ENCODE results near the gene PDZRN3. TPM values are rescaled to one million over a fixed set of nuclear protein-coding genes. Genes with fewer than 3 reads are reported as not detected.

The PDZRN3 gene
- total and polyA plus RNA-seq, 3 experiments from 2014 or later: not detected

DNA sequence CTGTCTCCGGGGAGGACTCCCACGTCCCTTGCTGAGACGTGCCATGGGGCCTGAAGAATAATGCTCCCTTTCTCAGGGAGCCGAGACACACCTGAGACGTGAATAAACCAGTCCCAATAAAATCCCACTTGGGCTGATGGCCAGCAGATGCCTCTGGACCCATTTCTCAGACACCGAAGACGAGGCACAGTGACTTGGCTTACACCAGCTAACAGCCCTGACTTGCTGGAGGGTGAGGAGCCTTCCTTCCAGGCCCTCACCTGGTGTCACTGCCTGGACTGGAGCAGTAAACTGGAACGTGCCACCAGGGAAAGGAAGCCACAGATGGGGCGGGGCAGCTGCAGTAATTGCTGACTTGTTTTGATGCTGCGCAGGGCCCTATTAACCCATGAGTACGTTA, 189.7 kb downstream of the PDZRN3 start:
- H3K4me1 Mint-ChIP-seq: no peaks in the 10 kb centered on the region
- no peak for DNase-seq
- H3K27me3 Mint-ChIP-seq: peaks cover 0 to 1% of the 10 kb centered on the region in 2 donors
- Histone ChIP-seq H3K9me3 (ENCODE audit: low read length) (no peaks in the 10 kb centered on the region), H3K4me1 (ENCODE audit: insufficient read depth, low read length) (no peaks in the 10 kb centered on the region), H3K27me3 (ENCODE audit: insufficient read depth, low read length, poor library complexity, severe bottlenecking) (no peaks in the 10 kb centered on the region), H3K4me3 (ENCODE audit: low read length) (no peak overlapping the region), H3K36me3 (ENCODE audit: insufficient read depth, low read length) (no peaks in the 10 kb centered on the region), H3K27ac (ENCODE audit: low read depth, low read length) (no peak overlapping the region)
- POLR2A ChIA-PET: no interaction called here
- no peaks in the 10 kb centered on the region for H3K36me3 Mint-ChIP-seq
- peaks cover 0 to 5% (median 0%) of the 10 kb centered on the region in 5 donors for H3K9me3 Mint-ChIP-seq
- H3K4me3 Mint-ChIP-seq: no peak overlapping the region
- H3K27ac Mint-ChIP-seq: no peak overlapping the region
- CTCF ChIA-PET: no interaction called here

GRCh38 chr3:73433687-73434086, 191.1 kb downstream of the PDZRN3 start:
- H3K27me3 ChIP-seq (ENCODE audit: insufficient read depth, low read length, poor library complexity, severe bottlenecking): no peaks in the 10 kb centered on the region
- DNase-seq: no peak
- Mint-ChIP-seq H3K4me3 (no peak overlapping the region), H3K27me3 (peaks cover 0 to 1% of the 10 kb centered on the region in 2 donors), H3K4me1 (no peaks in the 10 kb centered on the region), H3K9me3 (peaks cover 0 to 5% (median 0%) of the 10 kb centered on the region in 5 donors), H3K27ac (no peak overlapping the region), H3K36me3 (no peaks in the 10 kb centered on the region)
- POLR2A ChIA-PET: no interaction called here
- CTCF ChIA-PET: no interaction called here
- no peaks in the 10 kb centered on the region for H3K36me3 ChIP-seq (ENCODE audit: insufficient read depth, low read length)
- no peaks in the 10 kb centered on the region for H3K4me1 ChIP-seq (ENCODE audit: insufficient read depth, low read length)
- no peak overlapping the region for H3K27ac ChIP-seq (ENCODE audit: low read depth, low read length)
- H3K4me3 ChIP-seq (ENCODE audit: low read length): no peak overlapping the region
- H3K9me3 ChIP-seq (ENCODE audit: low read length): no peaks in the 10 kb centered on the region

DNA sequence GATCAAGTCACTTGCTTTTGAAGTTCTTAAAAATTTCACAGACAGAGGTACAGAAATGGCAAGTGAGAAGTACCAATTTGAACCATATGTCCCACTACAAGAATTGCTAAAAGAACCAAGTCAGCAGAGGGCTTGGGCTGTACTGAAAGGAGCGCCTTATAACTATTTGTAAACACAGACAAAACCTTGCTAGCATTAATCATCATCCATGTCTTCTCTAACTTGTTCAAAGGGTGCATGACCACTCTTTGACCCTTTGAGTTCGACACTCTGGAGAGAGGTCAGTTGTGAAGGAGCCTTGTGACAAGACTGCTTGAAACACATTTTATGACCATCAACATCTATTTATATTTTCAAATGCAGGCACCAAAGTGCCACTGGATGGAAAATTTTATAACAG, 191.7 kb downstream of the PDZRN3 start:
- Histone ChIP-seq H3K9me3 (ENCODE audit: low read length) (no peaks in the 10 kb centered on the region), H3K4me1 (ENCODE audit: insufficient read depth, low read length) (no peaks in the 10 kb centered on the region), H3K27ac (ENCODE audit: low read depth, low read length) (no peak overlapping the region), H3K36me3 (ENCODE audit: insufficient read depth, low read length) (no peaks in the 10 kb centered on the region), H3K4me3 (ENCODE audit: low read length) (no peak overlapping the region), H3K27me3 (ENCODE audit: insufficient read depth, low read length, poor library complexity, severe bottlenecking) (no peaks in the 10 kb centered on the region)
- Mint-ChIP-seq H3K36me3 (no peaks in the 10 kb centered on the region), H3K4me3 (no peak overlapping the region), H3K4me1 (no peaks in the 10 kb centered on the region), H3K27ac (no peak overlapping the region), H3K27me3 (peaks cover 0 to 1% of the 10 kb centered on the region in 2 donors), H3K9me3 (peaks cover 0 to 4% (median 0%) of the 10 kb centered on the region in 5 donors)
- ChIA-PET CTCF (no interaction called here), POLR2A (no interaction called here)
- DNase-seq: no peak

GRCh38 chr3:73432706-73433032, 192.1 kb downstream of the PDZRN3 start:
- peaks cover 0 to 4% (median 0%) of the 10 kb centered on the region in 5 donors for H3K9me3 Mint-ChIP-seq
- peaks cover 0 to 1% of the 10 kb centered on the region in 2 donors for H3K27me3 Mint-ChIP-seq
- CTCF ChIA-PET: no interaction called here
- no peaks in the 10 kb centered on the region for H3K9me3 ChIP-seq (ENCODE audit: low read length)
- no peak for DNase-seq
- H3K27ac Mint-ChIP-seq: no peak overlapping the region
- no peaks in the 10 kb centered on the region for H3K27me3 ChIP-seq (ENCODE audit: insufficient read depth, low read length, poor library complexity, severe bottlenecking)
- H3K4me3 Mint-ChIP-seq: no peak overlapping the region
- POLR2A ChIA-PET: no interaction called here
- H3K27ac ChIP-seq (ENCODE audit: low read depth, low read length): no peak overlapping the region
- H3K36me3 ChIP-seq (ENCODE audit: insufficient read depth, low read length): no peaks in the 10 kb centered on the region
- no peaks in the 10 kb centered on the region for H3K36me3 Mint-ChIP-seq
- no peak overlapping the region for H3K4me3 ChIP-seq (ENCODE audit: low read length)
- no peaks in the 10 kb centered on the region for H3K4me1 Mint-ChIP-seq
- H3K4me1 ChIP-seq (ENCODE audit: insufficient read depth, low read length): no peaks in the 10 kb centered on the region

GRCh38 chr3:73432023-73432705, 192.6 kb downstream of the PDZRN3 start:
- Mint-ChIP-seq H3K27ac (no peak overlapping the region), H3K27me3 (peaks cover 0 to 1% of the 10 kb centered on the region in 2 donors), H3K4me1 (no peaks in the 10 kb centered on the region), H3K9me3 (peaks cover 0 to 2% (median 0%) of the 10 kb centered on the region in 5 donors), H3K4me3 (no peak overlapping the region), H3K36me3 (no peaks in the 10 kb centered on the region)
- Histone ChIP-seq H3K36me3 (ENCODE audit: insufficient read depth, low read length) (no peaks in the 10 kb centered on the region), H3K27ac (ENCODE audit: low read depth, low read length) (no peak overlapping the region), H3K27me3 (ENCODE audit: insufficient read depth, low read length, poor library complexity, severe bottlenecking) (no peaks in the 10 kb centered on the region), H3K4me1 (ENCODE audit: insufficient read depth, low read length) (no peaks in the 10 kb centered on the region), H3K9me3 (ENCODE audit: low read length) (no peaks in the 10 kb centered on the region), H3K4me3 (ENCODE audit: low read length) (no peak overlapping the region)
- peak in 1 of 5 donors; percentile 2 for DNase-seq
- CTCF ChIA-PET: no interaction called here
- POLR2A ChIA-PET: no interaction called here

DNA sequence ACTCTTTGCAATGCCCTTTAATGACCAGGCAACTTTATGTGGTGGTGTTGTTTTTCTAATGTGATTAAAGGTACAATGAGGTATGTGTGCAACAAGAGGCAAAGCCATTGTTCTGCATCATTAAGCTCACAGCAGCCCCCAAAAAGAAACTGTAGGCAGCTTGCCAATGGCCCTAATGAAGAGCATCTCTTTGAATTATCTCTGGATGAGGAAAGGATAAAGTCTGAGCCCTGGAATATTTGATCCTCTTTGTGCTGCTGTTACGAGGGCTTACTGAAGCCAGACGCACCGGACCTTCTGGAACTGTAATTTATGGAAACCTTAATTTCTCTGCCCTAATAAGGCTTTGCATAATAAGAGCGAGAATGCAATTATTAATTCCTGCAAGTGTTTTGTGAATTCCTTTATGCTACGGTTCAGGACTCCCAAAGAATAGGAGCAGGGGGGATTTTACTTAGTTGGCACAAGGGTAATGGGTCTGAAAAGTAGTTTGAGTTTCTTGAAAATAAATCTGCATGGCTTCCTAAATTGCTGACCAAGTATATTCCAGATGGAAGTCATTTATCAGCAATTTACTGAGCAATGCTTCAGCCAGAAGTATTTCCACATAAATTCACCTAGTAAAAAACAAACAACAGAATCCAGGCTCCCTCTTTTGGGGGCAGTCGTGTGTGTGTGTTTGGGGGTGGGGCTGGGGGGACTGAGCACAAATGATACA, 193.4 kb downstream of the PDZRN3 start:
- Histone ChIP-seq H3K36me3 (ENCODE audit: insufficient read depth, low read length) (no peaks in the 10 kb centered on the region), H3K4me1 (ENCODE audit: insufficient read depth, low read length) (no peaks in the 10 kb centered on the region), H3K27me3 (ENCODE audit: insufficient read depth, low read length, poor library complexity, severe bottlenecking) (no peaks in the 10 kb centered on the region), H3K4me3 (ENCODE audit: low read length) (no peak overlapping the region), H3K27ac (ENCODE audit: low read depth, low read length) (no peak overlapping the region), H3K9me3 (ENCODE audit: low read length) (no peaks in the 10 kb centered on the region)
- Mint-ChIP-seq H3K4me3 (no peak overlapping the region), H3K27ac (no peak overlapping the region), H3K4me1 (no peaks in the 10 kb centered on the region), H3K36me3 (no peaks in the 10 kb centered on the region), H3K9me3 (peaks cover 0 to 4% (median 0%) of the 10 kb centered on the region in 5 donors), H3K27me3 (peaks cover 0 to 1% of the 10 kb centered on the region in 2 donors)
- CTCF ChIA-PET: no interaction called here
- no peak for DNase-seq
- POLR2A ChIA-PET: no interaction called here

GRCh38 chr3:73427048-73427706, 197.6 kb downstream of the PDZRN3 start:
- Histone ChIP-seq H3K27ac (ENCODE audit: low read depth, low read length) (no peak overlapping the region), H3K4me3 (ENCODE audit: low read length) (no peak overlapping the region), H3K36me3 (ENCODE audit: insufficient read depth, low read length) (no peaks in the 10 kb centered on the region), H3K27me3 (ENCODE audit: insufficient read depth, low read length, poor library complexity, severe bottlenecking) (no peaks in the 10 kb centered on the region), H3K9me3 (ENCODE audit: low read length) (no peaks in the 10 kb centered on the region), H3K4me1 (ENCODE audit: insufficient read depth, low read length) (no peaks in the 10 kb centered on the region)
- Mint-ChIP-seq H3K4me1 (no peaks in the 10 kb centered on the region), H3K36me3 (no peaks in the 10 kb centered on the region), H3K9me3 (peaks cover 0 to 4% (median 0%) of the 10 kb centered on the region in 5 donors), H3K27me3 (peaks cover 0 to 2% of the 10 kb centered on the region in 2 donors), H3K27ac (peak overlapping the region in 1 of 8 donors; percentile 50), H3K4me3 (no peak overlapping the region)
- POLR2A ChIA-PET: no interaction called here
- CTCF ChIA-PET: no interaction called here
- DNase-seq: no peak

DNA sequence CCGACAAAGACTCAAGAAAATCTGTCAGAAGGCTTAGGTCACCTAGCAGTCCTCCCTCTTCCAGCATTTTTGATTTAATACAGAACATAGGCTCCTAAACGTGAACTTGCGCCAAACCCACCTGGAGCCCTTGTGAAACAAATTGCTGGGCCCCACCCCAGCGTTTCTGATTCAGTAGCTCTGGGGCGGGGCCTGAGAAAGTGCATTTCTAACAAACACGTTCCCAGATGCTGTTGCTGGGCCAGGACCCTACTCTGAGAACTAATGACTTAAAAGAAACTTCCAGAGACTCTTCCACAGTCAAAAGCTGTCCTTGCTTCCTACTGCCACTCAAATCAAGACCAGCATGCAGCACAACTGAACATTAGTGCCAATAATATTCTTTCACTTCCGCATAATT, 198.1 kb downstream of the PDZRN3 start:
- Histone ChIP-seq H3K4me1 (ENCODE audit: insufficient read depth, low read length) (no peaks in the 10 kb centered on the region), H3K36me3 (ENCODE audit: insufficient read depth, low read length) (no peaks in the 10 kb centered on the region), H3K4me3 (ENCODE audit: low read length) (no peak overlapping the region), H3K27me3 (ENCODE audit: insufficient read depth, low read length, poor library complexity, severe bottlenecking) (no peaks in the 10 kb centered on the region), H3K27ac (ENCODE audit: low read depth, low read length) (no peak overlapping the region), H3K9me3 (ENCODE audit: low read length) (no peaks in the 10 kb centered on the region)
- peaks cover 0 to 2% of the 10 kb centered on the region in 2 donors for H3K27me3 Mint-ChIP-seq
- ChIA-PET POLR2A (no interaction called here), CTCF (no interaction called here)
- H3K4me1 Mint-ChIP-seq: no peaks in the 10 kb centered on the region
- H3K9me3 Mint-ChIP-seq: peaks cover 0 to 4% (median 0%) of the 10 kb centered on the region in 5 donors
- no peaks in the 10 kb centered on the region for H3K36me3 Mint-ChIP-seq
- H3K4me3 Mint-ChIP-seq: no peak overlapping the region
- no peak for DNase-seq
- no peak overlapping the region for H3K27ac Mint-ChIP-seq

Data from CD8-positive, alpha-beta memory T cell (primary cell).